HG03159 (cell line): ENCODE results near the gene ITGA7.
"Not testable (repeated sequence)": the region's sequence is repeated elsewhere in the genome, so short reads cannot be mapped to it uniquely, and the experiment has no call there.

Source experiments
- ATAC-seq: cut with Tn5 transposase; IDR thresholded peaks from one replicate; pipeline ENCODE4 v1.9.1; 2021; ENCODE audit warnings: mild to moderate bottlenecking, moderate library complexity; ENCODE audit not compliant: unreplicated experiment

Gene ITGA7

GRCh38 chr12:55650620-55651298, 56.9 kb downstream of the ITGA7 start:
- not testable (repeated sequence) for ATAC-seq

GRCh38 chr12:55647027-55647426, 60.7 kb downstream of the ITGA7 start:
- no peak for ATAC-seq

GRCh38 chr12:55644591-55644990, 63.1 kb downstream of the ITGA7 start:
- no peak for ATAC-seq

DNA sequence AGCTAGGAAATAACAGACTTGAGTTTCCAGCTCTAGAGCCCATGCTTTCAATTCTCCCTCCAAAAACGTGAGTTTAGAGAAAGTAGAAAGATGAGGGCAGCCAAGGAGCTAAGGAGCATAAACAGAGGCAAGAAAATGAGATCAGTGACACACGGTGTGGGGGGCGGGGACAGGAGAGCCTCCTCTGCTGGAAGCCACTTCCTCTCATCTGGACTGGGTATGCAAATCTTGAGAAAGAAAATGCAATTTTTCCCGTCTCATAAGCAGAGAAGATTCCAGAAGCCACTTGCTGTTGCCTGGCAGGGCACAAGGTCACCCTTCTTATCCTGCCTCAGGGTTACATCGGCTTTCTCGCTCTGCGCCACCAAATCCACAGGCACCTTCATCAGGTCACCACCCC, 65.0 kb downstream of the ITGA7 start:
- ATAC-seq: no peak

DNA sequence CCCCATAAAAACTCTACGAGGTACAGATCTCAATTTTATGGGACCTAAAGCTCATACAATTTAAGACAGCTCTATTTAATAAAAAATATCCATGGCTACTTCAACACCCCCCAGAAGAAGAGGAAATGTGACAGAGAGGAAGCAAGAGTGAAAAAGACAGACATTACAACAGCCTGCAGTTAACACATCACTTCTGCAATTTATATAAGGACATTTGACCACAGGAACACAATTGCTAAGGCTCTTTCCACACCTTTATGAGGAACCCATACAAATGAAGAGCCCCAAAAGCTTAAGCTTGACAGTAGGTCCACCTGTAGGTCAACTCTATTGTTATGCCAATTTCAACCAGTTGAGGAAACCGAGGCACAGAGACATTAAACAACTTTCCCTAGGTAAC, 65.4 kb downstream of the ITGA7 start:
- ATAC-seq: peak; percentile 42

DNA sequence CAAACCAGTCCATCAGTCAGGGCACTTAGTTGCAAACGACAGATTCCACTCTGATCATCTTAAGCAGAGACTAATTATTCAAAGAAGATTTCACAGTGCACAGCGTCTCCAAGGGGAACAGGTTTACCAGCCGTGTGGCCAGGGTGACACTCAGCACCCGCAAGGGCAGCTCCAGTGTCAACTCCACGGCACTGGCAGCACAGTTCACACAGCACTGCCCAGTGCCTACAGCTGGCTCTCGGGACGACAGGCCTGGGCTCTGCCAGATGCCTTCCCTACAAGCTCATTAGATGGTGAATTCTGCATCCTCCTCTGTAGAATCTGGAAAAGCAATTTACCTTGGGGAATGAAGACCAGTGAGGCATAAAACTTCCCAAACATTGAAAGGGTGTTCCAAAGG, 66.1 kb downstream of the ITGA7 start:
- no peak for ATAC-seq

- ATAC-seq: no peak
Measured at GRCh38 chr12:55637467-55637866, 70.2 kb downstream of the ITGA7 start.

DNA sequence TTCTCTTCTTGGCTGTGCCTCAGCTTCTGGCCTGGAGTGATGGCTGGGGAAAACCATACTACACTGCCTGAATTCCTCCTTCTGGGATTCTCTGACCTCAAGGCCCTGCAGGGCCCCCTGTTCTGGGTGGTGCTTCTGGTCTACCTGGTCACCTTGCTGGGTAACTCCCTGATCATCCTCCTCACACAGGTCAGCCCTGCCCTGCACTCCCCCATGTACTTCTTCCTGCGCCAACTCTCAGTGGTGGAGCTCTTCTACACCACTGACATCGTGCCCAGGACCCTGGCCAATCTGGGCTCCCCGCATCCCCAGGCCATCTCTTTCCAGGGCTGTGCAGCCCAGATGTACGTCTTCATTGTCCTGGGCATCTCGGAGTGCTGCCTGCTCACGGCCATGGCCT, 70.9 kb downstream of the ITGA7 start, which contains the start of gene OR10P1:
OR10P1 (plus strand) TSS at position 40 of the 400 bp plus-strand sequence; CDS start at position 40, 0 bp downstream.
- no peak for ATAC-seq

- ATAC-seq: no peak
Measured at GRCh38 chr12:55636116-55636655, 71.5 kb downstream of the ITGA7 start.
